Measurements from ENCODE around the gene ACSL6. TPM values are rescaled to one million over a fixed set of nuclear protein-coding genes. Genes with fewer than 3 reads are reported as not detected.

ACSL6 gene
- total RNA-seq, 1 donor from 2014 or later, result not detected

- TF ChIP-seq EZH2 (IDR thresholded peaks at IDR 0.05), result no peak
- TF ChIP-seq CTCF (IDR thresholded peaks at IDR 0.05), result no peak
- TF ChIP-seq EZH2phosphoT487 (IDR thresholded peaks at IDR 0.05), result no peak
- no peak overlapping the region for H3K4me2 ChIP-seq
- peaks cover 61% of the 10 kb centered on the region for H3K4me1 Mint-ChIP-seq
Observed at GRCh38 chr5:132000677-132001453, 10.6 kb downstream of the ACSL6 start.

GRCh38 chr5:132000241-132000490, 11.3 kb downstream of the ACSL6 start:
- Mint-ChIP-seq H3K27me3 (ENCODE audit: insufficient read depth, low read depth) (peaks cover 13% of the 10 kb centered on the region), H3K4me1 (peaks cover 59% of the 10 kb centered on the region), H3K9me3 (no peaks in the 10 kb centered on the region), H3K36me3 (no peaks in the 10 kb centered on the region), H3K4me3 (no peak overlapping the region), H3K27ac (no peak overlapping the region)
- Histone ChIP-seq H3F3A (ENCODE audit: low read depth) (no peaks in the 10 kb centered on the region), H2AFZ (replicated peaks) (no peak overlapping the region), H3K27me3 (no peaks in the 10 kb centered on the region), H3K4me1 (peaks cover 24% of the 10 kb centered on the region), H3K9me3 (ENCODE audit: low read depth) (no peaks in the 10 kb centered on the region), H3K36me3 (no peaks in the 10 kb centered on the region), H3K4me3 (no peak overlapping the region), H4K20me1 (ENCODE audit: low read depth) (no peaks in the 10 kb centered on the region), H3K27ac (no peak overlapping the region), H3K79me2 (ENCODE audit: low read depth) (no peaks in the 10 kb centered on the region), H3K9ac (no peak overlapping the region), H3K4me2 (no peak overlapping the region)
- no peak for DNase-seq (ENCODE audit: low spot score)
- TF ChIP-seq CTCF (IDR thresholded peaks at IDR 0.05) (no peak), EZH2phosphoT487 (IDR thresholded peaks at IDR 0.05) (no peak), EZH2 (IDR thresholded peaks at IDR 0.05) (no peak)

More at GRCh38 chr5:132000677-132001453, 10.6 kb downstream of the ACSL6 start:
- no peaks in the 10 kb centered on the region for H3K36me3 Mint-ChIP-seq
- Histone ChIP-seq H2AFZ (replicated peaks) (no peak overlapping the region), H3K79me2 (ENCODE audit: low read depth) (no peaks in the 10 kb centered on the region), H3K36me3 (no peaks in the 10 kb centered on the region), H3K4me3 (no peak overlapping the region), H3K9ac (no peak overlapping the region), H3F3A (ENCODE audit: low read depth) (no peaks in the 10 kb centered on the region), H3K27me3 (no peaks in the 10 kb centered on the region), H3K27ac (no peak overlapping the region), H4K20me1 (ENCODE audit: low read depth) (no peaks in the 10 kb centered on the region), H3K4me1 (peaks cover 24% of the 10 kb centered on the region), H3K9me3 (ENCODE audit: low read depth) (no peaks in the 10 kb centered on the region)
- no peaks in the 10 kb centered on the region for H3K9me3 Mint-ChIP-seq
- H3K4me3 Mint-ChIP-seq, result no peak overlapping the region
- no peak for DNase-seq (ENCODE audit: low spot score)
- H3K27ac Mint-ChIP-seq, result peak overlapping the region; percentile 38
- peaks cover 13% of the 10 kb centered on the region for H3K27me3 Mint-ChIP-seq (ENCODE audit: insufficient read depth, low read depth)

- H3F3A ChIP-seq (ENCODE audit: low read depth), result no peaks in the 10 kb centered on the region
- Mint-ChIP-seq H3K36me3 (no peaks in the 10 kb centered on the region), H3K9me3 (no peaks in the 10 kb centered on the region), H3K27ac (peak overlapping the region; percentile 81), H3K27me3 (ENCODE audit: insufficient read depth, low read depth) (peaks cover 13% of the 10 kb centered on the region), H3K4me1 (peaks cover 62% of the 10 kb centered on the region), H3K4me3 (no peak overlapping the region)
- peak overlapping the region; percentile 89 for H2AFZ ChIP-seq (replicated peaks)
- TF ChIP-seq EZH2phosphoT487 (IDR thresholded peaks at IDR 0.05) (no peak), CTCF (IDR thresholded peaks at IDR 0.05) (no peak), EZH2 (IDR thresholded peaks at IDR 0.05) (no peak)
- H3K27ac ChIP-seq, result no peak overlapping the region
- H3K4me1 ChIP-seq, result peaks cover 27% of the 10 kb centered on the region
- H3K9ac ChIP-seq, result no peak overlapping the region
- H3K36me3 ChIP-seq, result no peaks in the 10 kb centered on the region
- H3K9me3 ChIP-seq (ENCODE audit: low read depth), result no peaks in the 10 kb centered on the region
- DNase-seq (ENCODE audit: low spot score), result no peak
- H3K27me3 ChIP-seq, result no peaks in the 10 kb centered on the region
- no peak overlapping the region for H3K4me2 ChIP-seq
- H4K20me1 ChIP-seq (ENCODE audit: low read depth), result no peaks in the 10 kb centered on the region
- no peaks in the 10 kb centered on the region for H3K79me2 ChIP-seq (ENCODE audit: low read depth)
- no peak overlapping the region for H3K4me3 ChIP-seq
Observed at GRCh38 chr5:131999441-132000240, 11.8 kb downstream of the ACSL6 start.

All from neural progenitor cell (in vitro differentiated cells).